ENCODE measurements around the gene PEAK1. TPM values are rescaled to one million over a fixed set of nuclear protein-coding genes. Genes with fewer than 3 reads are reported as not detected.

The PEAK1 gene
- total RNA-seq, 1 donor from 2014 or later = 34.2 TPM

DNA sequence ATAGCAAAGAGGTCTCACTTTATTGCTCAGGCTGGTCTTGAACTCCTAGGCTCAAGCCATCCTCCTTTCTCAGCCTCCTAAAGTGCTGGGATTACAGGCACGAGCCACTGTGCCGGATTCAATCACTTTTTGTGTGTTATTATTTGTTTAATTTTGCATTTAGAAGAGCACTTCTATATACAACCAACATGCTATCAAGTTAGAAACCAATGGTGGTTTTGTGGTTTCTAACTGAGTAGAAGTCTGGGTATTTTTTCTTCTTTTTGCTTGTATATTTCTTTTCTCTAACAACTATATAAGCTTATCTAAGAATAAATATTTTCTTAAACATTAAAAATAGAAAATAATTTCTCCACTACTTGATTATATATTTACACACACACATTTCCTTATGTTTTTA is 86.7 kb downstream of the PEAK1 start:
- POLR2A ChIA-PET = no interaction called here
- H3K9me3 Mint-ChIP-seq = no peaks in the 10 kb centered on the region
- intact Hi-C loops (cut with micrococcal nuclease) = no loop called here
- CTCF ChIA-PET = no interaction called here
- no peaks in the 10 kb centered on the region for H3K4me1 Mint-ChIP-seq
- no peaks in the 10 kb centered on the region for H3K36me3 Mint-ChIP-seq (ENCODE audit: low read depth)
- H3K4me3 Mint-ChIP-seq = no peak overlapping the region
- no peaks in the 10 kb centered on the region for H3K27me3 Mint-ChIP-seq
- H3K27ac Mint-ChIP-seq = no peak overlapping the region
- TF ChIP-seq, protein P1, sequence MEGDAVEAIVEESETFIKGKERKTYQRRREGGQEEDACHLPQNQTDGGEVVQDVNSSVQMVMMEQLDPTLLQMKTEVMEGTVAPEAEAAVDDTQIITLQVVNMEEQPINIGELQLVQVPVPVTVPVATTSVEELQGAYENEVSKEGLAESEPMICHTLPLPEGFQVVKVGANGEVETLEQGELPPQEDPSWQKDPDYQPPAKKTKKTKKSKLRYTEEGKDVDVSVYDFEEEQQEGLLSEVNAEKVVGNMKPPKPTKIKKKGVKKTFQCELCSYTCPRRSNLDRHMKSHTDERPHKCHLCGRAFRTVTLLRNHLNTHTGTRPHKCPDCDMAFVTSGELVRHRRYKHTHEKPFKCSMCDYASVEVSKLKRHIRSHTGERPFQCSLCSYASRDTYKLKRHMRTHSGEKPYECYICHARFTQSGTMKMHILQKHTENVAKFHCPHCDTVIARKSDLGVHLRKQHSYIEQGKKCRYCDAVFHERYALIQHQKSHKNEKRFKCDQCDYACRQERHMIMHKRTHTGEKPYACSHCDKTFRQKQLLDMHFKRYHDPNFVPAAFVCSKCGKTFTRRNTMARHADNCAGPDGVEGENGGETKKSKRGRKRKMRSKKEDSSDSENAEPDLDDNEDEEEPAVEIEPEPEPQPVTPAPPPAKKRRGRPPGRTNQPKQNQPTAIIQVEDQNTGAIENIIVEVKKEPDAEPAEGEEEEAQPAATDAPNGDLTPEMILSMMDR (IDR thresholded peaks at IDR 0.05) = no peak
- DNase-seq = no peak
- no peak for ATAC-seq (ENCODE audit: low read depth)

GRCh38 chr15:77329202-77329601 is 90.7 kb downstream of the PEAK1 start:
- ChIA-PET POLR2A (no interaction called here), CTCF (no interaction called here)
- intact Hi-C loops (cut with micrococcal nuclease) = no loop called here
- Mint-ChIP-seq H3K36me3 (ENCODE audit: low read depth) (no peaks in the 10 kb centered on the region), H3K27me3 (no peaks in the 10 kb centered on the region), H3K9me3 (peaks cover 4% of the 10 kb centered on the region), H3K27ac (no peak overlapping the region), H3K4me1 (peaks cover 3% of the 10 kb centered on the region), H3K4me3 (no peak overlapping the region)
- TF ChIP-seq, protein P1 (IDR thresholded peaks at IDR 0.05) = no peak
- no peak for ATAC-seq (ENCODE audit: low read depth)
- no peak for DNase-seq

DNA sequence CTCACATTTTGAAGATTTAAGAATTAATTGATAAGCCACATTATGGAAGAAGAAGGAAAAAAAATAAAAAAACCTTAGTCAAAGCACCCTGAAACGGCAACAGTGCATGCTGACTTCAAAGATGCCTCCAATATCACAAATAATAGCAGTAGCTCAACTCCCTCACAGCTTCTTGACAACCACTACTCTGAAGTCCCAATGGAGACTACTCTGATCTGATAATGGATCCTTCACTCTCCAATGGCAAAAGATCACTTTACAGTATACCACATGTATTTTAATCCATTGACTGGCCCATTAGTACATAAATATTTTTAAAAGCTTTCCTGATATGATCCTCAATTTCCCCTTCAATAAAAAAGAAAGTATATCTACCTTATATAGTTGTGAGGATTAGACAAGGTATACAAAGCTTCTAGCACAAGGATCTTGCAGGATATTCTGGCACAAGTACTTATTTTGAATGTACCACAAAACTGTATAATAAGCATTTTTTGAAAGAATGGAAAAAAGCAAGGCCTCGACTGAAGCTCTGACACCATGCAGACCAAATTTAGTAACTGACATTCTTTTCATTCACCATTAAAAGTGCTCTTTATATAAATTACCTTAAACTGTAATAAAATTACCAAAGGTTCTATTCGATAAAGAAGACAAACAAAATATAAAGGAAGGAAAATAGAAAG is 91.9 kb downstream of the PEAK1 start:
- no peak overlapping the region for H3K4me3 Mint-ChIP-seq
- TF ChIP-seq, protein P1 (IDR thresholded peaks at IDR 0.05) = no peak
- H3K27ac Mint-ChIP-seq = no peak overlapping the region
- no peaks in the 10 kb centered on the region for H3K36me3 Mint-ChIP-seq (ENCODE audit: low read depth)
- H3K27me3 Mint-ChIP-seq = no peaks in the 10 kb centered on the region
- DNase-seq (no peak), ATAC-seq (ENCODE audit: low read depth) (no peak)
- peaks cover 4% of the 10 kb centered on the region for H3K9me3 Mint-ChIP-seq
- CTCF ChIA-PET = no interaction called here
- peaks cover 3% of the 10 kb centered on the region for H3K4me1 Mint-ChIP-seq
- POLR2A ChIA-PET = no interaction called here
- intact Hi-C loops (cut with micrococcal nuclease) = no loop called here

- ATAC-seq (ENCODE audit: low read depth) = no peak
- TF ChIP-seq, protein P1 (IDR thresholded peaks at IDR 0.05) = no peak
- ChIA-PET POLR2A (no interaction called here), CTCF (no interaction called here)
- no peak overlapping the region for H3K27ac Mint-ChIP-seq
- no peaks in the 10 kb centered on the region for H3K27me3 Mint-ChIP-seq
- H3K36me3 Mint-ChIP-seq (ENCODE audit: low read depth) = no peaks in the 10 kb centered on the region
- no peak for DNase-seq
- H3K9me3 Mint-ChIP-seq = peaks cover 4% of the 10 kb centered on the region
- H3K4me1 Mint-ChIP-seq = peaks cover 3% of the 10 kb centered on the region
- no peak overlapping the region for H3K4me3 Mint-ChIP-seq
- intact Hi-C loops (cut with micrococcal nuclease) = no loop called here
Measured at GRCh38 chr15:77327168-77327567, 92.7 kb downstream of the PEAK1 start.

DNA sequence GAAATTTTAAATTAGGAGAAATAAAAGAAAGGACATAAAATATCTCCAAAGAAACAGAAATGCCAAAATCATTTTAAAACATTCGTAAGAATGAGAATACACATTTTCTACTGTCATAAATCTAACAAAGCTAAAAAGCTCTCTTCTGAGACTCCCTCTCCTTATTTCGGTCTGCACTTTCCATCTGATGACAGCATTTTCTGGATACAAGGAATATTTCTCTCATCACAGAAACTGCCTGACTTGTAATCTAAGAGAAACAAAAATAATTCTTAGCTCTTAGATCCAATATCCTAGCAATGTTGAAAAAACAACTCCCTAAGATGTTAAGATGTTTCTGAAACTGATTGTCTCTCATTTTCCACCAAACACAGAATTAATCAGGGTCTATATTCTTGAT is 93.5 kb downstream of the PEAK1 start:
- DNase-seq (no peak), ATAC-seq (ENCODE audit: low read depth) (no peak)
- Mint-ChIP-seq H3K9me3 (peaks cover 4% of the 10 kb centered on the region), H3K4me3 (no peak overlapping the region), H3K27me3 (no peaks in the 10 kb centered on the region), H3K36me3 (ENCODE audit: low read depth) (no peaks in the 10 kb centered on the region), H3K27ac (no peak overlapping the region), H3K4me1 (peaks cover 3% of the 10 kb centered on the region)
- intact Hi-C loops (cut with micrococcal nuclease) = no loop called here
- TF ChIP-seq, protein P1 (IDR thresholded peaks at IDR 0.05) = no peak
- POLR2A ChIA-PET = no interaction called here
- CTCF ChIA-PET = no interaction called here
